HL-60 (cell line): Measurements from ENCODE around the gene MUC6.

ENCODE experiments used
- DNase-seq, 2 experiments: peaks; one replicate each; pipeline ENCODE4 v3.0.0-alpha.2; 2010 to 2020; ENCODE audit warnings: low read depth in 1 of 2, low spot score in 1 of 2
- H3K27ac ChIP-seq: fragments of 250-450 bp; sonication (Bioruptor Pico); replicated peaks from 2 replicates; pipeline ENCODE4 v1.5.1; 2020; ENCODE audit warnings: mild to moderate bottlenecking, moderate library complexity
- H3K27me3 ChIP-seq: fragments of 250-450 bp; sonication (Bioruptor Pico); 2 replicates; pipeline ENCODE4 v1.5.1; 2021; ENCODE audit warnings: mild to moderate bottlenecking, moderate library complexity; ENCODE audit not compliant: insufficient read depth, poor library complexity, severe bottlenecking
- H3K4me3 ChIP-seq: replicated peaks from 2 replicates; pipeline ENCODE4 v1.5.1; 2011; ENCODE audit warnings: mild to moderate bottlenecking, control low read depth, low read length; ENCODE audit not compliant: insufficient read depth
- CTCF ChIP-seq: IDR thresholded peaks from one replicate; pipeline ENCODE4 v1.5.1; 2011; ENCODE audit warnings: low read length, control low read depth, inconsistent platforms; ENCODE audit not compliant: insufficient read depth
- GABPA ChIP-seq: IDR thresholded peaks from 2 replicates; pipeline ENCODE4 v1.6.1; 2012; ENCODE audit warnings: low read depth
- POLR2AphosphoS5 ChIP-seq: IDR thresholded peaks from 2 replicates; pipeline ENCODE4 v1.6.1; 2012; ENCODE audit warnings: low read depth
- REST ChIP-seq: IDR thresholded peaks from 2 replicates; pipeline ENCODE4 v1.6.1; 2012; ENCODE audit warnings: low read depth; ENCODE audit not compliant: insufficient replicate concordance
- SPI1 ChIP-seq: IDR thresholded peaks from 2 replicates; pipeline ENCODE4 v1.6.1; 2012; ENCODE audit warnings: low read depth, mild to moderate bottlenecking, borderline replicate concordance

The MUC6 gene

GRCh38 chr11:1022411-1022810 is 14.1 kb downstream of the MUC6 start:
- Histone ChIP-seq H3K27me3 (no peaks in the 10 kb centered on the region), H3K27ac (no peak overlapping the region), H3K4me3 (no peak overlapping the region)
- TF ChIP-seq GABPA (no peak), REST (no peak), CTCF (no peak), SPI1 (no peak), POLR2AphosphoS5 (no peak)
- DNase-seq: no peak

- Histone ChIP-seq H3K27me3 (no peaks in the 10 kb centered on the region), H3K27ac (no peak overlapping the region), H3K4me3 (no peak overlapping the region)
- TF ChIP-seq GABPA (no peak), POLR2AphosphoS5 (no peak), CTCF (no peak)
- no peak for DNase-seq
Observed at GRCh38 chr11:1020211-1020905, 16.2 kb downstream of the MUC6 start.

- Histone ChIP-seq H3K27ac (no peak overlapping the region), H3K27me3 (no peaks in the 10 kb centered on the region), H3K4me3 (no peak overlapping the region)
- DNase-seq: no peak
- TF ChIP-seq CTCF (no peak), POLR2AphosphoS5 (no peak), SPI1 (no peak), GABPA (no peak), REST (no peak)
Observed at GRCh38 chr11:1019321-1019910, 17.1 kb downstream of the MUC6 start.

GRCh38 chr11:1018091-1018490 is 18.4 kb downstream of the MUC6 start:
- no peak overlapping the region for H3K27ac ChIP-seq
- TF ChIP-seq SPI1 (no peak), GABPA (no peak), CTCF (no peak), REST (no peak), POLR2AphosphoS5 (no peak)
- no peak for DNase-seq
- H3K4me3 ChIP-seq: no peak overlapping the region
- no peaks in the 10 kb centered on the region for H3K27me3 ChIP-seq
